SK-N-SH (cell line): ENCODE results near the gene SLN.

Source experiments
- MEF2A ChIP-seq: IDR thresholded peaks from 2 replicates; pipeline ENCODE4 v1.4.0; 2012; ENCODE audit warnings: low read depth, borderline replicate concordance
- NRF1 ChIP-seq: IDR thresholded peaks from 2 replicates; pipeline ENCODE4 v1.6.1; 2012; ENCODE audit warnings: low read depth, mild to moderate bottlenecking, low read length
- TAF1 ChIP-seq: IDR thresholded peaks from 2 replicates; pipeline ENCODE4 v1.6.1; 2012; ENCODE audit warnings: low read depth, mild to moderate bottlenecking, low read length, moderate library complexity, borderline replicate concordance
- TF ChIP-seq, protein P1 (sequence below): fragments of 200-600 bp; sonication (generic); IDR thresholded peaks from 2 replicates; pipeline ENCODE4 v1.6.1; 2017; ENCODE audit warnings: antibody characterized with exemption, mild to moderate bottlenecking, moderate library complexity

DNA sequence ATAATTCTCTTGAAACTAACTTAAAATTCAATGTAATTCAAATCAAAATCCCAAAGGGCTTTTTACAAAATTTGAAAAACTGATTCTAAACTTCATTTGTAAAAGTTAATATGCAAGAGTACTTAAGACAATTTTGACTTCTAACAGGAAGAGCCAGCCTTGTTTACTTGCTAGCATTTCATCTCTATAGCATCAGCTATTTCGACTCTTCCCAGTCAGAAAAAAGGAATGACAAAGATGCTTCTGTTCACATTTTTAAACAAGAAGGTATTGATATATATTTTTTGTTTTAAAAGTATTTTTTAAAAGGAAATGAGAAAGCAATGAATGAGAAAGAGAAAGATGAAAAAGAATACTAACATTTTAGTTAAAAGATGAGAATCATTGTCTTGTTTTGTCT, 16.4 kb downstream of the SLN start:
- TF ChIP-seq NRF1, result no peak
- TF ChIP-seq, protein P1, sequence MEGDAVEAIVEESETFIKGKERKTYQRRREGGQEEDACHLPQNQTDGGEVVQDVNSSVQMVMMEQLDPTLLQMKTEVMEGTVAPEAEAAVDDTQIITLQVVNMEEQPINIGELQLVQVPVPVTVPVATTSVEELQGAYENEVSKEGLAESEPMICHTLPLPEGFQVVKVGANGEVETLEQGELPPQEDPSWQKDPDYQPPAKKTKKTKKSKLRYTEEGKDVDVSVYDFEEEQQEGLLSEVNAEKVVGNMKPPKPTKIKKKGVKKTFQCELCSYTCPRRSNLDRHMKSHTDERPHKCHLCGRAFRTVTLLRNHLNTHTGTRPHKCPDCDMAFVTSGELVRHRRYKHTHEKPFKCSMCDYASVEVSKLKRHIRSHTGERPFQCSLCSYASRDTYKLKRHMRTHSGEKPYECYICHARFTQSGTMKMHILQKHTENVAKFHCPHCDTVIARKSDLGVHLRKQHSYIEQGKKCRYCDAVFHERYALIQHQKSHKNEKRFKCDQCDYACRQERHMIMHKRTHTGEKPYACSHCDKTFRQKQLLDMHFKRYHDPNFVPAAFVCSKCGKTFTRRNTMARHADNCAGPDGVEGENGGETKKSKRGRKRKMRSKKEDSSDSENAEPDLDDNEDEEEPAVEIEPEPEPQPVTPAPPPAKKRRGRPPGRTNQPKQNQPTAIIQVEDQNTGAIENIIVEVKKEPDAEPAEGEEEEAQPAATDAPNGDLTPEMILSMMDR, result no peak
- TF ChIP-seq TAF1, result no peak
- TF ChIP-seq MEF2A, result no peak
